ENCODE data around the gene CEP41. TPM values are rescaled to one million over a fixed set of nuclear protein-coding genes. Genes with fewer than 3 reads are reported as not detected.
A peak's percentile ranks its signal among the peaks of the same experiment; 100 is the strongest.

Gene CEP41
- polyA plus RNA-seq, 1 donor from 2014 or later, result 47.0 TPM

DNA sequence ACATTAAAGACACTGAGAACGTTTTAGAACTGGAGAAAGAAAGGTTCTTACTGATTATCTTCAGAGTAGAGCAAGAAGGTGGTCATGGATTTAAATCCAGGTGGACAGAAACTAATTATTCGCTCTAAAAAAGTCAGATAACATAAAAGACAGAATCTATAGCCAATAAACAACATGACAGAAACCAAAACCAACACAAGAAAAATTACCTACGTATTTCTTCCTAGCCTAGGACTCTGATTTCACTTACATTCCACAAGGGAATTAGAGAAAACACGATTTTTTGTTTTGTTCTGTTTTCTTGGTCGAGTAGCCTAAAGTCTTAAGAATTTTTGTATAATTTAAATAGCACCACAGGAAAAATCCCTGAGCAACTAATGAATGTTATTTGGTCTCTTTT is 45.4 kb downstream of the CEP41 start:
- no peak overlapping the region for H2AFZ ChIP-seq (ENCODE audit: low read depth, low read length)
- no peak overlapping the region for H3K4me3 ChIP-seq (ENCODE audit: low read length)
- no peaks in the 10 kb centered on the region for H3K27me3 ChIP-seq (ENCODE audit: insufficient read depth, low read depth, low read length)
- no peaks in the 10 kb centered on the region for H3F3A ChIP-seq (ENCODE audit: insufficient read depth, low read length, poor library complexity, severe bottlenecking)
- H3K79me2 ChIP-seq (replicated peaks; ENCODE audit: insufficient read depth, low read length), result no peaks in the 10 kb centered on the region
- H3K9me3 ChIP-seq (ENCODE audit: low read length), result no peaks in the 10 kb centered on the region
- H4K20me1 ChIP-seq (ENCODE audit: insufficient read depth), result no peaks in the 10 kb centered on the region
- H3K27ac ChIP-seq (ENCODE audit: low read length), result peak overlapping the region; percentile 72
- no peak overlapping the region for H3K4me2 ChIP-seq (ENCODE audit: low read length)
- no peak overlapping the region for H3K9ac ChIP-seq (ENCODE audit: low read length)
- peaks cover 5% of the 10 kb centered on the region for H3K36me3 ChIP-seq (ENCODE audit: insufficient read depth, low read length)
- H3K9me2 ChIP-seq (ENCODE audit: insufficient read depth, low read length), result no peaks in the 10 kb centered on the region
- TF ChIP-seq TAF1 (IDR thresholded peaks at IDR 0.05; ENCODE audit: low read depth), result no peak
- TF ChIP-seq MXI1 (conservative IDR thresholded peaks at IDR 0.05; ENCODE audit: poor library complexity, severe bottlenecking), result no peak
- no peak for TF ChIP-seq RAD21 (conservative IDR thresholded peaks at IDR 0.05)
- no peak for TF ChIP-seq POLR2AphosphoS5 (IDR thresholded peaks at IDR 0.05)
- no peak for TF ChIP-seq SMC3 (conservative IDR thresholded peaks at IDR 0.05; ENCODE audit: poor library complexity)
- TF ChIP-seq, protein P1, sequence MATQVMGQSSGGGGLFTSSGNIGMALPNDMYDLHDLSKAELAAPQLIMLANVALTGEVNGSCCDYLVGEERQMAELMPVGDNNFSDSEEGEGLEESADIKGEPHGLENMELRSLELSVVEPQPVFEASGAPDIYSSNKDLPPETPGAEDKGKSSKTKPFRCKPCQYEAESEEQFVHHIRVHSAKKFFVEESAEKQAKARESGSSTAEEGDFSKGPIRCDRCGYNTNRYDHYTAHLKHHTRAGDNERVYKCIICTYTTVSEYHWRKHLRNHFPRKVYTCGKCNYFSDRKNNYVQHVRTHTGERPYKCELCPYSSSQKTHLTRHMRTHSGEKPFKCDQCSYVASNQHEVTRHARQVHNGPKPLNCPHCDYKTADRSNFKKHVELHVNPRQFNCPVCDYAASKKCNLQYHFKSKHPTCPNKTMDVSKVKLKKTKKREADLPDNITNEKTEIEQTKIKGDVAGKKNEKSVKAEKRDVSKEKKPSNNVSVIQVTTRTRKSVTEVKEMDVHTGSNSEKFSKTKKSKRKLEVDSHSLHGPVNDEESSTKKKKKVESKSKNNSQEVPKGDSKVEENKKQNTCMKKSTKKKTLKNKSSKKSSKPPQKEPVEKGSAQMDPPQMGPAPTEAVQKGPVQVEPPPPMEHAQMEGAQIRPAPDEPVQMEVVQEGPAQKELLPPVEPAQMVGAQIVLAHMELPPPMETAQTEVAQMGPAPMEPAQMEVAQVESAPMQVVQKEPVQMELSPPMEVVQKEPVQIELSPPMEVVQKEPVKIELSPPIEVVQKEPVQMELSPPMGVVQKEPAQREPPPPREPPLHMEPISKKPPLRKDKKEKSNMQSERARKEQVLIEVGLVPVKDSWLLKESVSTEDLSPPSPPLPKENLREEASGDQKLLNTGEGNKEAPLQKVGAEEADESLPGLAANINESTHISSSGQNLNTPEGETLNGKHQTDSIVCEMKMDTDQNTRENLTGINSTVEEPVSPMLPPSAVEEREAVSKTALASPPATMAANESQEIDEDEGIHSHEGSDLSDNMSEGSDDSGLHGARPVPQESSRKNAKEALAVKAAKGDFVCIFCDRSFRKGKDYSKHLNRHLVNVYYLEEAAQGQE (IDR thresholded peaks at IDR 0.05; ENCODE audit: borderline replicate concordance), result no peak
- TF ChIP-seq, protein P2, sequence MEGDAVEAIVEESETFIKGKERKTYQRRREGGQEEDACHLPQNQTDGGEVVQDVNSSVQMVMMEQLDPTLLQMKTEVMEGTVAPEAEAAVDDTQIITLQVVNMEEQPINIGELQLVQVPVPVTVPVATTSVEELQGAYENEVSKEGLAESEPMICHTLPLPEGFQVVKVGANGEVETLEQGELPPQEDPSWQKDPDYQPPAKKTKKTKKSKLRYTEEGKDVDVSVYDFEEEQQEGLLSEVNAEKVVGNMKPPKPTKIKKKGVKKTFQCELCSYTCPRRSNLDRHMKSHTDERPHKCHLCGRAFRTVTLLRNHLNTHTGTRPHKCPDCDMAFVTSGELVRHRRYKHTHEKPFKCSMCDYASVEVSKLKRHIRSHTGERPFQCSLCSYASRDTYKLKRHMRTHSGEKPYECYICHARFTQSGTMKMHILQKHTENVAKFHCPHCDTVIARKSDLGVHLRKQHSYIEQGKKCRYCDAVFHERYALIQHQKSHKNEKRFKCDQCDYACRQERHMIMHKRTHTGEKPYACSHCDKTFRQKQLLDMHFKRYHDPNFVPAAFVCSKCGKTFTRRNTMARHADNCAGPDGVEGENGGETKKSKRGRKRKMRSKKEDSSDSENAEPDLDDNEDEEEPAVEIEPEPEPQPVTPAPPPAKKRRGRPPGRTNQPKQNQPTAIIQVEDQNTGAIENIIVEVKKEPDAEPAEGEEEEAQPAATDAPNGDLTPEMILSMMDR (IDR thresholded peaks at IDR 0.05; ENCODE audit: poor library complexity, severe bottlenecking), result no peak
- no peak for TF ChIP-seq EP300 (conservative IDR thresholded peaks at IDR 0.05; ENCODE audit: poor library complexity, severe bottlenecking)
- no peak for TF ChIP-seq EZH2 (IDR thresholded peaks at IDR 0.05; ENCODE audit: borderline replicate concordance, insufficient read depth, low read length, poor library complexity, severe bottlenecking)

DNA sequence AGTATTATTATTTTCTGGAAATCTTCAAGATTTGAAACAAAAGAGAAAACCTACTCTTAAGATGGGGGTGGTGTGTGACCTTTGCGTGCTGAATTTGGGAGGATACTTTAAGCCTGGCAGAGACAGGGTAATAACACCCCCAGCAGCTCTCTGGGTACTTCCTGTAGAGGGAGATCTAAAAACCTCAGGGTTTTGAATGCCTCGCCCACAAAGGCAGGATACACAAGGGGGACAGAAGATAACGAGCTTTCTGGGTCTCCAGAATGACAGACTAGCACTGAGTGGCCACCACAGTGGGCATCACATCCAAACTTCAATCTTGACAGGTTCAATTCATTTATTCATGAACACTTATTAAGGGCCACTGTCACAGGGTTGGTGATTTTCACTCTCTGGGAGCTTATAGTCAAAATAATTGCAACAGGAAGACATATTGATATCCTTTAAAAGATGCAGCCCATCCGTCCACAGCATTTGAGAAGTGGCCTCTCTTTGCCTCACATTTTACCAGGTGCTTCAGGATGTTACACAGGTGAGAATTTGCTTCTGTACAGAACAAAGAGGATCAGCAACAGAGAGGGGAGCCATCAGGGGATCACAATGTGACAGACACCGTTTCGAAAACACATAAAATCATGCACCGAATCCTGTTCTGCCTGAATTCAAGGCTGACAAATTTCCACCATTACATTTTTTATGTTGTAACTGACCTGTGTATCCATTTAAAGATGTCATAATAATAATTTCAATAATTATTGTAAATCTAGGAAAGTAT is 46.2 kb downstream of the CEP41 start:
- no peaks in the 10 kb centered on the region for H3K9me3 ChIP-seq (ENCODE audit: low read length)
- H3K36me3 ChIP-seq (ENCODE audit: insufficient read depth, low read length), result no peaks in the 10 kb centered on the region
- H3K9ac ChIP-seq (ENCODE audit: low read length), result no peak overlapping the region
- H3K4me2 ChIP-seq (ENCODE audit: low read length), result no peak overlapping the region
- no peak overlapping the region for H2AFZ ChIP-seq (ENCODE audit: low read depth, low read length)
- H3K79me2 ChIP-seq (replicated peaks; ENCODE audit: insufficient read depth, low read length), result no peaks in the 10 kb centered on the region
- peak overlapping the region; percentile 22 for H3K27ac ChIP-seq (ENCODE audit: low read length)
- H3K4me3 ChIP-seq (ENCODE audit: low read length), result no peak overlapping the region
- H3F3A ChIP-seq (ENCODE audit: insufficient read depth, low read length, poor library complexity, severe bottlenecking), result no peaks in the 10 kb centered on the region
- H4K20me1 ChIP-seq (ENCODE audit: insufficient read depth), result no peaks in the 10 kb centered on the region
- TF ChIP-seq SMC3 (conservative IDR thresholded peaks at IDR 0.05; ENCODE audit: poor library complexity), result no peak
- TF ChIP-seq RAD21 (conservative IDR thresholded peaks at IDR 0.05), result no peak
- TF ChIP-seq MXI1 (conservative IDR thresholded peaks at IDR 0.05; ENCODE audit: poor library complexity, severe bottlenecking), result no peak
- no peak for TF ChIP-seq TAF1 (IDR thresholded peaks at IDR 0.05; ENCODE audit: low read depth)
- TF ChIP-seq, protein P2 (IDR thresholded peaks at IDR 0.05; ENCODE audit: poor library complexity, severe bottlenecking), result no peak
- TF ChIP-seq EP300 (conservative IDR thresholded peaks at IDR 0.05; ENCODE audit: poor library complexity, severe bottlenecking), result no peak
- TF ChIP-seq EZH2 (IDR thresholded peaks at IDR 0.05; ENCODE audit: borderline replicate concordance, insufficient read depth, low read length, poor library complexity, severe bottlenecking), result no peak
- no peak for TF ChIP-seq POLR2AphosphoS5 (IDR thresholded peaks at IDR 0.05)
- TF ChIP-seq, protein P1 (IDR thresholded peaks at IDR 0.05; ENCODE audit: borderline replicate concordance), result no peak
- no peaks in the 10 kb centered on the region for H3K27me3 ChIP-seq (ENCODE audit: insufficient read depth, low read depth, low read length)
- H3K9me2 ChIP-seq (ENCODE audit: insufficient read depth, low read length), result no peaks in the 10 kb centered on the region

Data from neural cell (in vitro differentiated cells).